Brain microvascular endothelial cell (primary cell): ENCODE results near the gene TMEM63B.

Experiments
- DNase-seq: peaks from one replicate; pipeline ENCODE4 v3.0.0-alpha.2; 2020
- H3K27ac ChIP-seq: fragments of 250-450 bp; sonication (Bioruptor Pico); 2 replicates; pipeline ENCODE4 v1.5.1; 2020; ENCODE audit warnings: mild to moderate bottlenecking, moderate library complexity
- H3K27me3 ChIP-seq: fragments of 250-450 bp; sonication (Bioruptor Pico); replicated peaks from 2 replicates; pipeline ENCODE4 v1.5.1; 2020; ENCODE audit warnings: mild to moderate bottlenecking
- H3K36me3 ChIP-seq: fragments of 250-450 bp; sonication (Bioruptor Pico); replicated peaks from 2 replicates; pipeline ENCODE4 v1.5.1; 2020; ENCODE audit warnings: mild to moderate bottlenecking
- H3K4me3 ChIP-seq: 2 replicates; pipeline ENCODE4 v1.5.1; 2011; ENCODE audit warnings: low read depth, mild to moderate bottlenecking, control low read depth, low read length, moderate library complexity
- CTCF ChIP-seq: IDR thresholded peaks from 2 replicates; pipeline ENCODE4 v1.5.1; 2011; ENCODE audit warnings: low read depth, mild to moderate bottlenecking, moderate library complexity, low read length, control low read depth, inconsistent platforms; ENCODE audit errors: missing control alignments
- in situ Hi-C: cut with HindIII; loops from 2 replicates; pipeline ENCODE4 v1.10.0; 2017; ENCODE audit warnings: low sequenced_read_pairs, low pct_ligation_motif_present

Gene TMEM63B

GRCh38 chr6:44100088-44100550, 27.2 kb upstream of the TMEM63B start:
- in situ Hi-C loops, result no loop called here
- no peaks in the 10 kb centered on the region for H3K27me3 ChIP-seq
- H3K27ac ChIP-seq, result no peak overlapping the region
- H3K4me3 ChIP-seq, result no peak overlapping the region
- peak; percentile 41 for DNase-seq
- peak; percentile 84 for TF ChIP-seq CTCF
- peaks cover 21% of the 10 kb centered on the region for H3K36me3 ChIP-seq

GRCh38 chr6:44101832-44102231, 25.5 kb upstream of the TMEM63B start:
- H3K27ac ChIP-seq, result no peak overlapping the region
- H3K36me3 ChIP-seq, result peaks cover 25% of the 10 kb centered on the region
- no peak overlapping the region for H3K4me3 ChIP-seq
- DNase-seq, result no peak
- no peak for TF ChIP-seq CTCF
- no peaks in the 10 kb centered on the region for H3K27me3 ChIP-seq
- in situ Hi-C loops, result no loop called here

GRCh38 chr6:44102527-44102926, 24.8 kb upstream of the TMEM63B start:
- TF ChIP-seq CTCF, result no peak
- H3K27me3 ChIP-seq, result no peaks in the 10 kb centered on the region
- H3K4me3 ChIP-seq, result no peak overlapping the region
- no peak overlapping the region for H3K27ac ChIP-seq
- DNase-seq, result no peak
- in situ Hi-C loops, result no loop called here
- H3K36me3 ChIP-seq, result peaks cover 25% of the 10 kb centered on the region

- Histone ChIP-seq H3K27ac (no peak overlapping the region), H3K4me3 (no peak overlapping the region), H3K27me3 (no peaks in the 10 kb centered on the region), H3K36me3 (peaks cover 28% of the 10 kb centered on the region)
- TF ChIP-seq CTCF, result no peak
- in situ Hi-C loops, result no loop called here
- no peak for DNase-seq
Measured at GRCh38 chr6:44104481-44105021, 22.8 kb upstream of the TMEM63B start.

GRCh38 chr6:44105146-44105545, 22.2 kb upstream of the TMEM63B start:
- H3K4me3 ChIP-seq, result no peak overlapping the region
- in situ Hi-C loops, result no loop called here
- H3K36me3 ChIP-seq, result peaks cover 27% of the 10 kb centered on the region
- no peak for TF ChIP-seq CTCF
- no peak overlapping the region for H3K27ac ChIP-seq
- H3K27me3 ChIP-seq, result no peaks in the 10 kb centered on the region
- no peak for DNase-seq
